ENCODE results near the gene GREM1.

DNA sequence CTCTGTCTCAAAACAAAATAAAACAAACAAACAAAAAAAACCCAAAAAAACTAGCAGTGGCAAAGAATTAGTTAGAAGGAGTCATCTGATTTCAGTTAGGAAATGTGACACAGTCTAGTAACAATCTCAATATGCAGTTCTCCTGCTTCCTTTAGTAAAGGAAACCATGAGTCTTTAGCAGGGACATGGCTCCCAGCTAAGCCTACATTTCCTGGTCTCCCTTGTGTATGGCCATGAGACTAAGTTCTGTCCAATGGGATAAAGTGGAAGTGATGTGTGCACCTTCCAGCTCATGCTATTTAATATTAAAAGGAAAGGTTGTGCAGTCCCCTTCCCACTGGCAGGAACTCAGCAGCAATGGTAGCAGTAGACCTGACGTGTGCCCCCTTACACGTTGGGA is 74.6 kb downstream of the GREM1 start:
- TF ChIP-seq EZH2 (IDR thresholded peaks at IDR 0.05; ENCODE audit: low read depth, unreplicated experiment) (no peak), POLR2AphosphoS5 (IDR thresholded peaks at IDR 0.05; ENCODE audit: low read depth) (no peak), EZH2phosphoT487 (IDR thresholded peaks at IDR 0.05; ENCODE audit: unreplicated experiment) (no peak), NANOG (IDR thresholded peaks at IDR 0.05; ENCODE audit: borderline replicate concordance) (no peak), STAT1 (IDR thresholded peaks at IDR 0.05; ENCODE audit: unreplicated experiment) (no peak), ZNF114 (CRISPR knock-in tag; IDR thresholded peaks at IDR 0.05) (no peak), CREB1 (CRISPR knock-in tag; IDR thresholded peaks at IDR 0.05; ENCODE audit: low read depth) (no peak), ZNF331 (CRISPR knock-in tag; IDR thresholded peaks at IDR 0.05; ENCODE audit: low read depth) (no peak)
- TF ChIP-seq, protein P1, sequence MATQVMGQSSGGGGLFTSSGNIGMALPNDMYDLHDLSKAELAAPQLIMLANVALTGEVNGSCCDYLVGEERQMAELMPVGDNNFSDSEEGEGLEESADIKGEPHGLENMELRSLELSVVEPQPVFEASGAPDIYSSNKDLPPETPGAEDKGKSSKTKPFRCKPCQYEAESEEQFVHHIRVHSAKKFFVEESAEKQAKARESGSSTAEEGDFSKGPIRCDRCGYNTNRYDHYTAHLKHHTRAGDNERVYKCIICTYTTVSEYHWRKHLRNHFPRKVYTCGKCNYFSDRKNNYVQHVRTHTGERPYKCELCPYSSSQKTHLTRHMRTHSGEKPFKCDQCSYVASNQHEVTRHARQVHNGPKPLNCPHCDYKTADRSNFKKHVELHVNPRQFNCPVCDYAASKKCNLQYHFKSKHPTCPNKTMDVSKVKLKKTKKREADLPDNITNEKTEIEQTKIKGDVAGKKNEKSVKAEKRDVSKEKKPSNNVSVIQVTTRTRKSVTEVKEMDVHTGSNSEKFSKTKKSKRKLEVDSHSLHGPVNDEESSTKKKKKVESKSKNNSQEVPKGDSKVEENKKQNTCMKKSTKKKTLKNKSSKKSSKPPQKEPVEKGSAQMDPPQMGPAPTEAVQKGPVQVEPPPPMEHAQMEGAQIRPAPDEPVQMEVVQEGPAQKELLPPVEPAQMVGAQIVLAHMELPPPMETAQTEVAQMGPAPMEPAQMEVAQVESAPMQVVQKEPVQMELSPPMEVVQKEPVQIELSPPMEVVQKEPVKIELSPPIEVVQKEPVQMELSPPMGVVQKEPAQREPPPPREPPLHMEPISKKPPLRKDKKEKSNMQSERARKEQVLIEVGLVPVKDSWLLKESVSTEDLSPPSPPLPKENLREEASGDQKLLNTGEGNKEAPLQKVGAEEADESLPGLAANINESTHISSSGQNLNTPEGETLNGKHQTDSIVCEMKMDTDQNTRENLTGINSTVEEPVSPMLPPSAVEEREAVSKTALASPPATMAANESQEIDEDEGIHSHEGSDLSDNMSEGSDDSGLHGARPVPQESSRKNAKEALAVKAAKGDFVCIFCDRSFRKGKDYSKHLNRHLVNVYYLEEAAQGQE (IDR thresholded peaks at IDR 0.05; ENCODE audit: unreplicated experiment), result no peak
- TF ChIP-seq, protein P2, sequence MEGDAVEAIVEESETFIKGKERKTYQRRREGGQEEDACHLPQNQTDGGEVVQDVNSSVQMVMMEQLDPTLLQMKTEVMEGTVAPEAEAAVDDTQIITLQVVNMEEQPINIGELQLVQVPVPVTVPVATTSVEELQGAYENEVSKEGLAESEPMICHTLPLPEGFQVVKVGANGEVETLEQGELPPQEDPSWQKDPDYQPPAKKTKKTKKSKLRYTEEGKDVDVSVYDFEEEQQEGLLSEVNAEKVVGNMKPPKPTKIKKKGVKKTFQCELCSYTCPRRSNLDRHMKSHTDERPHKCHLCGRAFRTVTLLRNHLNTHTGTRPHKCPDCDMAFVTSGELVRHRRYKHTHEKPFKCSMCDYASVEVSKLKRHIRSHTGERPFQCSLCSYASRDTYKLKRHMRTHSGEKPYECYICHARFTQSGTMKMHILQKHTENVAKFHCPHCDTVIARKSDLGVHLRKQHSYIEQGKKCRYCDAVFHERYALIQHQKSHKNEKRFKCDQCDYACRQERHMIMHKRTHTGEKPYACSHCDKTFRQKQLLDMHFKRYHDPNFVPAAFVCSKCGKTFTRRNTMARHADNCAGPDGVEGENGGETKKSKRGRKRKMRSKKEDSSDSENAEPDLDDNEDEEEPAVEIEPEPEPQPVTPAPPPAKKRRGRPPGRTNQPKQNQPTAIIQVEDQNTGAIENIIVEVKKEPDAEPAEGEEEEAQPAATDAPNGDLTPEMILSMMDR (conservative IDR thresholded peaks at IDR 0.05; ENCODE audit: low read depth in 2 of 2), result no peak
- TF ChIP-seq, protein P3, sequence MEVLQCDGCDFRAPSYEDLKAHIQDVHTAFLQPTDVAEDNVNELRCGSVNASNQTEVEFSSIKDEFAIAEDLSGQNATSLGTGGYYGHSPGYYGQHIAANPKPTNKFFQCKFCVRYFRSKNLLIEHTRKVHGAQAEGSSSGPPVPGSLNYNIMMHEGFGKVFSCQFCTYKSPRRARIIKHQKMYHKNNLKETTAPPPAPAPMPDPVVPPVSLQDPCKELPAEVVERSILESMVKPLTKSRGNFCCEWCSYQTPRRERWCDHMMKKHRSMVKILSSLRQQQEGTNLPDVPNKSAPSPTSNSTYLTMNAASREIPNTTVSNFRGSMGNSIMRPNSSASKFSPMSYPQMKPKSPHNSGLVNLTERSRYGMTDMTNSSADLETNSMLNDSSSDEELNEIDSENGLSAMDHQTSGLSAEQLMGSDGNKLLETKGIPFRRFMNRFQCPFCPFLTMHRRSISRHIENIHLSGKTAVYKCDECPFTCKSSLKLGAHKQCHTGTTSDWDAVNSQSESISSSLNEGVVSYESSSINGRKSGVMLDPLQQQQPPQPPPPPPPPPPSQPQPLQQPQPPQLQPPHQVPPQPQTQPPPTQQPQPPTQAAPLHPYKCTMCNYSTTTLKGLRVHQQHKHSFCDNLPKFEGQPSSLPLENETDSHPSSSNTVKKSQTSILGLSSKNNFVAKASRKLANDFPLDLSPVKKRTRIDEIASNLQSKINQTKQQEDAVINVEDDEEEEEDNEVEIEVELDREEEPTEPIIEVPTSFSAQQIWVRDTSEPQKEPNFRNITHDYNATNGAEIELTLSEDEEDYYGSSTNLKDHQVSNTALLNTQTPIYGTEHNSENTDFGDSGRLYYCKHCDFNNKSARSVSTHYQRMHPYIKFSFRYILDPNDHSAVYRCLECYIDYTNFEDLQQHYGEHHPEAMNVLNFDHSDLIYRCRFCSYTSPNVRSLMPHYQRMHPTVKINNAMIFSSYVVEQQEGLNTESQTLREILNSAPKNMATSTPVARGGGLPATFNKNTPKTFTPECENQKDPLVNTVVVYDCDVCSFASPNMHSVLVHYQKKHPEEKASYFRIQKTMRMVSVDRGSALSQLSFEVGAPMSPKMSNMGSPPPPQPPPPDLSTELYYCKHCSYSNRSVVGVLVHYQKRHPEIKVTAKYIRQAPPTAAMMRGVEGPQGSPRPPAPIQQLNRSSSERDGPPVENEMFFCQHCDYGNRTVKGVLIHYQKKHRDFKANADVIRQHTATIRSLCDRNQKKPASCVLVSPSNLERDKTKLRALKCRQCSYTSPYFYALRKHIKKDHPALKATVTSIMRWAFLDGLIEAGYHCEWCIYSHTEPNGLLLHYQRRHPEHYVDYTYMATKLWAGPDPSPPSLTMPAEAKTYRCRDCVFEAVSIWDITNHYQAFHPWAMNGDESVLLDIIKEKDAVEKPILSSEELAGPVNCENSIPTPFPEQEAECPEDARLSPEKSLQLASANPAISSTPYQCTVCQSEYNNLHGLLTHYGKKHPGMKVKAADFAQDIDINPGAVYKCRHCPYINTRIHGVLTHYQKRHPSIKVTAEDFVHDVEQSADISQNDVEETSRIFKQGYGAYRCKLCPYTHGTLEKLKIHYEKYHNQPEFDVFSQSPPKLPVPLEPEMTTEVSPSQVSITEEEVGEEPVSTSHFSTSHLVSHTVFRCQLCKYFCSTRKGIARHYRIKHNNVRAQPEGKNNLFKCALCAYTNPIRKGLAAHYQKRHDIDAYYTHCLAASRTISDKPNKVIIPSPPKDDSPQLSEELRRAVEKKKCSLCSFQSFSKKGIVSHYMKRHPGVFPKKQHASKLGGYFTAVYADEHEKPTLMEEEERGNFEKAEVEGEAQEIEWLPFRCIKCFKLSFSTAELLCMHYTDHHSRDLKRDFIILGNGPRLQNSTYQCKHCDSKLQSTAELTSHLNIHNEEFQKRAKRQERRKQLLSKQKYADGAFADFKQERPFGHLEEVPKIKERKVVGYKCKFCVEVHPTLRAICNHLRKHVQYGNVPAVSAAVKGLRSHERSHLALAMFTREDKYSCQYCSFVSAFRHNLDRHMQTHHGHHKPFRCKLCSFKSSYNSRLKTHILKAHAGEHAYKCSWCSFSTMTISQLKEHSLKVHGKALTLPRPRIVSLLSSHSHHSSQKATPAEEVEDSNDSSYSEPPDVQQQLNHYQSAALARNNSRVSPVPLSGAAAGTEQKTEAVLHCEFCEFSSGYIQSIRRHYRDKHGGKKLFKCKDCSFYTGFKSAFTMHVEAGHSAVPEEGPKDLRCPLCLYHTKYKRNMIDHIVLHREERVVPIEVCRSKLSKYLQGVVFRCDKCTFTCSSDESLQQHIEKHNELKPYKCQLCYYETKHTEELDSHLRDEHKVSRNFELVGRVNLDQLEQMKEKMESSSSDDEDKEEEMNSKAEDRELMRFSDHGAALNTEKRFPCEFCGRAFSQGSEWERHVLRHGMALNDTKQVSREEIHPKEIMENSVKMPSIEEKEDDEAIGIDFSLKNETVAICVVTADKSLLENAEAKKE (CRISPR knock-in tag; IDR thresholded peaks at IDR 0.05), result no peak
- TF ChIP-seq, protein P4, sequence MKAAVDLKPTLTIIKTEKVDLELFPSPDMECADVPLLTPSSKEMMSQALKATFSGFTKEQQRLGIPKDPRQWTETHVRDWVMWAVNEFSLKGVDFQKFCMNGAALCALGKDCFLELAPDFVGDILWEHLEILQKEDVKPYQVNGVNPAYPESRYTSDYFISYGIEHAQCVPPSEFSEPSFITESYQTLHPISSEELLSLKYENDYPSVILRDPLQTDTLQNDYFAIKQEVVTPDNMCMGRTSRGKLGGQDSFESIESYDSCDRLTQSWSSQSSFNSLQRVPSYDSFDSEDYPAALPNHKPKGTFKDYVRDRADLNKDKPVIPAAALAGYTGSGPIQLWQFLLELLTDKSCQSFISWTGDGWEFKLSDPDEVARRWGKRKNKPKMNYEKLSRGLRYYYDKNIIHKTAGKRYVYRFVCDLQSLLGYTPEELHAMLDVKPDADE (IDR thresholded peaks at IDR 0.05), result no peak

Data from GM23338 (cell line).